CMK (cell line): ENCODE results near the gene FLT4.

Experiments
- DNase-seq: peaks from one replicate; pipeline ENCODE4 v3.0.0-alpha.2; 2010; ENCODE audit warnings: low read depth

Gene FLT4

GRCh38 chr5:180605554-180606214, 43.7 kb downstream of the FLT4 start:
- DNase-seq, result no peak

- no peak for DNase-seq
Measured at GRCh38 chr5:180604271-180604670, 45.1 kb downstream of the FLT4 start.

- no peak for DNase-seq
Measured at GRCh38 chr5:180603076-180603594, 46.3 kb downstream of the FLT4 start.

- no peak for DNase-seq
Measured at GRCh38 chr5:180602481-180603075, 46.8 kb downstream of the FLT4 start.

- no peak for DNase-seq
Measured at GRCh38 chr5:180601591-180602480, 47.6 kb downstream of the FLT4 start.

GRCh38 chr5:180600554-180601041, 48.8 kb downstream of the FLT4 start:
- DNase-seq, result no peak

- DNase-seq, result no peak
Measured at GRCh38 chr5:180599981-180600553, 49.3 kb downstream of the FLT4 start.

- no peak for DNase-seq
Measured at GRCh38 chr5:180599590-180599914, 49.8 kb downstream of the FLT4 start.

- no peak for DNase-seq
Measured at GRCh38 chr5:180598797-180599589, 50.4 kb downstream of the FLT4 start.

GRCh38 chr5:180598316-180598701, 51.1 kb downstream of the FLT4 start:
- DNase-seq, result no peak

GRCh38 chr5:180596668-180597231, 52.6 kb downstream of the FLT4 start:
- DNase-seq, result no peak

- DNase-seq, result no peak
Measured at GRCh38 chr5:180596115-180596667, 53.2 kb downstream of the FLT4 start.

- no peak for DNase-seq
Measured at GRCh38 chr5:180595381-180596114, 53.9 kb downstream of the FLT4 start.

GRCh38 chr5:180595046-180595379, 54.4 kb downstream of the FLT4 start:
- no peak for DNase-seq

- DNase-seq, result no peak
Measured at GRCh38 chr5:180594311-180595045, 54.9 kb downstream of the FLT4 start.

GRCh38 chr5:180593446-180594206, 55.8 kb downstream of the FLT4 start:
- DNase-seq, result no peak

GRCh38 chr5:180592176-180592575, 57.2 kb downstream of the FLT4 start:
- no peak for DNase-seq

- no peak for DNase-seq
Measured at GRCh38 chr5:180591311-180591887, 58.0 kb downstream of the FLT4 start, which contains the start of gene SCGB3A1. Gene SCGB3A1, minus strand, starts transcription at chr5:180591499. Its CDS starts 37 bp downstream, at chr5:180591462.
